GM23338 (cell line): ENCODE data around the gene HSPB9.

ENCODE experiments used
- CREB1 ChIP-seq: fragments of 250-450 bp; sonication (Bioruptor Pico); IDR thresholded peaks from 2 replicates; pipeline ENCODE4 v1.5.0; 2020; ENCODE audit warnings: low read depth, mild to moderate bottlenecking, moderate library complexity
- CTCF ChIP-seq, 2 experiments: fragments of 200-600 bp in 1 of 2; sonication (generic) in 1 of 2; conservative IDR thresholded peaks; 2 replicates each; pipeline versions ENCODE4 v1.5.1 to v1.6.1; 2016 to 2017; ENCODE audit warnings: antibody characterized with exemption in 2 of 2, low read depth in 2 of 2, mild to moderate bottlenecking in 2 of 2, moderate library complexity in 1 of 2
- JUNB ChIP-seq: IDR thresholded peaks from one replicate; pipeline ENCODE4 v1.6.1; 2016; ENCODE audit warnings: antibody characterized with exemption; ENCODE audit not compliant: unreplicated experiment
- POLR2AphosphoS5 ChIP-seq: IDR thresholded peaks from 2 replicates; pipeline ENCODE4 v1.6.1; 2016; ENCODE audit warnings: antibody characterized with exemption, low read depth
- REST ChIP-seq: IDR thresholded peaks from one replicate; pipeline ENCODE4 v1.6.1; 2018; ENCODE audit warnings: antibody characterized with exemption; ENCODE audit not compliant: unreplicated experiment

- no peak for TF ChIP-seq JUNB
- TF ChIP-seq CTCF (conservative IDR thresholded peaks at IDR 0.05; ENCODE audit: low read depth in 2 of 2): no peak
- TF ChIP-seq REST: no peak
- no peak for TF ChIP-seq CREB1 (CRISPR knock-in tag)
- TF ChIP-seq POLR2AphosphoS5: no peak
Measured at GRCh38 chr17:42076797-42077559, 45.6 kb upstream of the HSPB9 start.
